ENCODE data around the gene CBX8. TPM values are rescaled to one million over a fixed set of nuclear protein-coding genes. Genes with fewer than 3 reads are reported as not detected.

CBX8 gene
- total and polyA plus RNA-seq, 7 donors: 0.28 to 5.6 (median 1.8) TPM

DNA sequence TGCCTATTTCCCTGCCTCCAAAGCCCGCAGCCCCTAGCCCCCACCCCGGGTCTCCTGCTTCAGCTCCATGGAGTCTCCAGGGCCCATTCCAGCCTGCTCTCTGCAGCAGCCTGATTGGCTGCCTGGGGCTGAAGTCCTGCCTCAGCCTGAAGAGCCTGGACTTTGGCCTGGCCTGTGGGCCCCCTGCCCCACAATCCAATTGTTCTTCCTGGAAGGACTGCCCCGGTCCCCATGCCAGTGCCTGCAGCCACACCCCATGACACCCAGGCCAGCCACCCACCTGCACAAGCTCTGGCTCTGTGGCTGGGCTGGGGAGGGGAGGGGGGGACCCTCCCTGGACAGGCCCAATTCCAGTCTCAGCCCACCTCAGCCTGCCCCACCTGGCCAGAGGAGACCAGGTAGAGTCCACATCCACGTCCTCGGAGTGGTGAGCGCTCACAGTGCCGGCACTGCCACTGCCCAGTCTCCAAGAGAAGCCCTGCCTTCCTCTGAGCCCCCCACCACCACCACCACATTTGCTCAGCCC lies 53.9 kb downstream of the CBX8 start:
- no peak for DNase-seq
- Histone ChIP-seq H3K4me1 (peaks cover 0 to 17% (median 16%) of the 10 kb centered on the region in 4 donors), H3K36me3 (no peaks in the 10 kb centered on the region), H3K27me3 (peaks cover 23 to 82% (median 47%) of the 10 kb centered on the region in 3 donors), H3K4me3 (no peak overlapping the region), H3K9me3 (no peaks in the 10 kb centered on the region), H3K27ac (no peak overlapping the region)
- no peak for TF ChIP-seq POLR2AphosphoS5 (IDR thresholded peaks at IDR 0.05)
- no peak for TF ChIP-seq EP300 (IDR thresholded peaks at IDR 0.05)
- TF ChIP-seq, protein P1, sequence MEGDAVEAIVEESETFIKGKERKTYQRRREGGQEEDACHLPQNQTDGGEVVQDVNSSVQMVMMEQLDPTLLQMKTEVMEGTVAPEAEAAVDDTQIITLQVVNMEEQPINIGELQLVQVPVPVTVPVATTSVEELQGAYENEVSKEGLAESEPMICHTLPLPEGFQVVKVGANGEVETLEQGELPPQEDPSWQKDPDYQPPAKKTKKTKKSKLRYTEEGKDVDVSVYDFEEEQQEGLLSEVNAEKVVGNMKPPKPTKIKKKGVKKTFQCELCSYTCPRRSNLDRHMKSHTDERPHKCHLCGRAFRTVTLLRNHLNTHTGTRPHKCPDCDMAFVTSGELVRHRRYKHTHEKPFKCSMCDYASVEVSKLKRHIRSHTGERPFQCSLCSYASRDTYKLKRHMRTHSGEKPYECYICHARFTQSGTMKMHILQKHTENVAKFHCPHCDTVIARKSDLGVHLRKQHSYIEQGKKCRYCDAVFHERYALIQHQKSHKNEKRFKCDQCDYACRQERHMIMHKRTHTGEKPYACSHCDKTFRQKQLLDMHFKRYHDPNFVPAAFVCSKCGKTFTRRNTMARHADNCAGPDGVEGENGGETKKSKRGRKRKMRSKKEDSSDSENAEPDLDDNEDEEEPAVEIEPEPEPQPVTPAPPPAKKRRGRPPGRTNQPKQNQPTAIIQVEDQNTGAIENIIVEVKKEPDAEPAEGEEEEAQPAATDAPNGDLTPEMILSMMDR (IDR thresholded peaks at IDR 0.05): no peak
- no peak for TF ChIP-seq POLR2A (IDR thresholded peaks at IDR 0.05)
- intact Hi-C loops (cut with DNase I): loop anchor here (2.0 kb wide), 1 partner anchor 248 kb away; no protein-coding TSS in a partner anchor
- WGBS, 2 donors: 55 to 81% methylated on average over 7 of the region's 7 CpGs

DNA sequence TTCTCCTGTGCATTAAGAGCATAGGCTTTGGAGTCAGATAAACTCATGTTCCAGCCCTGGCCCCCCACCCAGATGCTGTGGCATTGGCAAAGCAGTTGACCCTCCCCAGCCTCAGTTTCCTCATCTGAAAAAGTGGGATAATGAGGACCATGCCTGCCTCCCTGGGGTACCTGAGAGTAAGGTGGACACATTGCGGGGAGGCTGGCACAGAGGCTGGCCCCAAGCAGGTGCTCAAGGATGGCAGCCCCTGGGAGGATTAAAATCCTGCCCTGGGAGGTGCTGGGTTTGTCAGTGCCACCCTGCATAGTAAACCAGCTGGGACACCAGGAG lies 54.3 kb downstream of the CBX8 start:
- DNase-seq: no peak
- 73 to 82% methylated on average over 1 of the region's 1 CpG for WGBS, 2 donors
- intact Hi-C loops (cut with DNase I): loop anchor here (2.0 kb wide), 1 partner anchor 248 kb away; no protein-coding TSS in a partner anchor
- H3K4me3 ChIP-seq: no peak overlapping the region
- H3K4me1 ChIP-seq: peaks cover 0 to 13% (median 12%) of the 10 kb centered on the region in 4 donors
- no peaks in the 10 kb centered on the region for H3K9me3 ChIP-seq
- no peaks in the 10 kb centered on the region for H3K36me3 ChIP-seq
- H3K27me3 ChIP-seq: peaks cover 18 to 81% (median 42%) of the 10 kb centered on the region in 3 donors
- TF ChIP-seq POLR2AphosphoS5 (IDR thresholded peaks at IDR 0.05) (no peak), EP300 (IDR thresholded peaks at IDR 0.05) (no peak), POLR2A (IDR thresholded peaks at IDR 0.05) (no peak)
- TF ChIP-seq, protein P1 (IDR thresholded peaks at IDR 0.05): no peak
- no peak overlapping the region for H3K27ac ChIP-seq

Other genes starting within 250 kb of the CBX8 start
- 10 to 100 TPM; 30.1 to 82.9 (median 49.5) TPM for gene RBFOX3, start 186.0 kb downstream of the CBX8 start, total RNA-seq
- gene RBFOX3, start 186.0 kb downstream of the CBX8 start, polyA plus RNA-seq: 1 to 10 TPM in 2 of 3 donors, not detected in 1; 1.2 to 2.4 TPM
- not detected for gene ENPP7, start 66.1 kb downstream of the CBX8 start, total RNA-seq
- not detected for gene ENPP7, start 66.1 kb downstream of the CBX8 start, polyA plus RNA-seq
- gene CBX2, start 18.9 kb downstream of the CBX8 start, total RNA-seq: under 1 TPM in 3 of 4 donors, not detected in 1; 0.33 to 0.95 (median 0.36) TPM
- gene CBX2, start 18.9 kb downstream of the CBX8 start, polyA plus RNA-seq: 1 to 10 TPM in 1 of 3 donors, under 1 TPM in 2; under 0.01 to 2.0 (median 0.23) TPM
- gene CBX4, start 42.4 kb upstream of the CBX8 start, total RNA-seq: 1 to 10 TPM; 6.1 to 9.8 (median 7.5) TPM
- 10 to 100 TPM in 1 of 3 donors, 1 to 10 TPM in 2; 3.5 to 14.2 (median 8.4) TPM for gene CBX4, start 42.4 kb upstream of the CBX8 start, polyA plus RNA-seq
- 10 to 100 TPM; 15.1 to 21.9 (median 16.2) TPM for gene TBC1D16, start 238.8 kb upstream of the CBX8 start, total RNA-seq
- gene TBC1D16, start 238.8 kb upstream of the CBX8 start, polyA plus RNA-seq: 10 to 100 TPM in 1 of 3 donors, 1 to 10 TPM in 2; 3.6 to 17.2 (median 4.2) TPM
- gene CCDC40, start 239.6 kb upstream of the CBX8 start, total RNA-seq: 10 to 100 TPM in 1 of 4 donors, 1 to 10 TPM in 3; 5.3 to 25.8 (median 6.4) TPM
- gene CCDC40, start 239.6 kb upstream of the CBX8 start, polyA plus RNA-seq: 1 to 10 TPM in 1 of 3 donors, not detected in 2; 1.4 TPM

All from sigmoid colon (tissue), 7 donors.